Activated CD8-positive, alpha-beta T cell treated with anti-CD3 and anti-CD28 coated beads for 36 hours (primary cell): ENCODE data around the gene SASH3. TPM values are rescaled to one million over a fixed set of nuclear protein-coding genes. Genes with fewer than 3 reads are reported as not detected.

Source experiments
- ATAC-seq: fragments of 200-7000 bp; cut with Tn5 transposase; one replicate; pipeline ENCODE4 v1.10.0; 2021; ENCODE audit warnings: mild to moderate bottlenecking, moderate library complexity
- CTCF ChIA-PET: fragments of 350-600 bp; sonication (Branson Sonifier 250); formaldehyde crosslinking; loops from one replicate; lab custom pipeline; 2021; ENCODE audit warnings: antibody characterized with exemption; lab: Charles Lee
- POLR2A ChIA-PET: fragments of 350-600 bp; sonication (Branson Sonifier 250); formaldehyde crosslinking; loops from one replicate; lab custom pipeline; 2021; ENCODE audit warnings: antibody characterized with exemption; lab: Charles Lee
- DNase-seq: peaks from one replicate; pipeline ENCODE4 v3.0.0-alpha.2; 2020
- H3K27ac Mint-ChIP-seq: one replicate; pipeline ENCODE4 v1.8.0; 2021; ENCODE audit warnings: mild to moderate bottlenecking, mixed read lengths
- H3K27me3 Mint-ChIP-seq: one replicate; pipeline ENCODE4 v1.8.0; 2021; ENCODE audit warnings: mixed read lengths
- H3K36me3 Mint-ChIP-seq: one replicate; pipeline ENCODE4 v1.8.0; 2021; ENCODE audit warnings: low read depth, mixed read lengths
- H3K4me1 Mint-ChIP-seq: one replicate; pipeline ENCODE4 v1.8.0; 2021; ENCODE audit warnings: low read depth, mixed read lengths
- H3K4me3 Mint-ChIP-seq: one replicate; pipeline ENCODE4 v1.8.0; 2021; ENCODE audit warnings: mild to moderate bottlenecking, moderate library complexity, mixed read lengths
- H3K9me3 Mint-ChIP-seq: one replicate; pipeline ENCODE4 v1.8.0; 2021; ENCODE audit warnings: mixed read lengths
- CTCF ChIP-seq: fragments of 200-600 bp; IDR thresholded peaks from one replicate; pipeline ENCODE4 v1.8.0; 2022; ENCODE audit warnings: antibody characterized with exemption, mild to moderate bottlenecking
- intact Hi-C: fragments of 100-400 bp; cut with micrococcal nuclease; formaldehyde crosslinking; loops from one replicate; pipeline ENCODE4 v1.10.0; 2022
- total RNA-seq, 2 experiments: library from RNA; stranded (reverse); gene quantifications; one replicate each; pipeline ENCODE4 v1.2.3, GENCODE V29; 2021

Gene SASH3
- total RNA-seq, 2 experiments from 2014 or later, result 117 to 123 TPM

- no peak for DNase-seq
- H3K36me3 Mint-ChIP-seq, result peaks cover 34% of the 10 kb centered on the region
- no peaks in the 10 kb centered on the region for H3K27me3 Mint-ChIP-seq
- no peaks in the 10 kb centered on the region for H3K9me3 Mint-ChIP-seq
- intact Hi-C loops, result no loop called here
- ATAC-seq, result no peak
- peak overlapping the region; percentile 73 for H3K27ac Mint-ChIP-seq
- ChIA-PET POLR2A (interaction anchor here (1.2 kb wide), 1 partner anchor 32 kb away, joined by 3 read pairs; no protein-coding TSS in a partner anchor), CTCF (interaction anchor here (0.7 to 1.6 kb wide), 4 partner anchors 10 to 52 kb away, joined by 3 to 4 read pairs (median 4); no protein-coding TSS in a partner anchor)
- peaks cover 26% of the 10 kb centered on the region for H3K4me1 Mint-ChIP-seq
- H3K4me3 Mint-ChIP-seq, result no peak overlapping the region
- no peak for TF ChIP-seq CTCF
Measured at GRCh38 chrX:129808158-129808828, 28.5 kb downstream of the SASH3 start.

DNA sequence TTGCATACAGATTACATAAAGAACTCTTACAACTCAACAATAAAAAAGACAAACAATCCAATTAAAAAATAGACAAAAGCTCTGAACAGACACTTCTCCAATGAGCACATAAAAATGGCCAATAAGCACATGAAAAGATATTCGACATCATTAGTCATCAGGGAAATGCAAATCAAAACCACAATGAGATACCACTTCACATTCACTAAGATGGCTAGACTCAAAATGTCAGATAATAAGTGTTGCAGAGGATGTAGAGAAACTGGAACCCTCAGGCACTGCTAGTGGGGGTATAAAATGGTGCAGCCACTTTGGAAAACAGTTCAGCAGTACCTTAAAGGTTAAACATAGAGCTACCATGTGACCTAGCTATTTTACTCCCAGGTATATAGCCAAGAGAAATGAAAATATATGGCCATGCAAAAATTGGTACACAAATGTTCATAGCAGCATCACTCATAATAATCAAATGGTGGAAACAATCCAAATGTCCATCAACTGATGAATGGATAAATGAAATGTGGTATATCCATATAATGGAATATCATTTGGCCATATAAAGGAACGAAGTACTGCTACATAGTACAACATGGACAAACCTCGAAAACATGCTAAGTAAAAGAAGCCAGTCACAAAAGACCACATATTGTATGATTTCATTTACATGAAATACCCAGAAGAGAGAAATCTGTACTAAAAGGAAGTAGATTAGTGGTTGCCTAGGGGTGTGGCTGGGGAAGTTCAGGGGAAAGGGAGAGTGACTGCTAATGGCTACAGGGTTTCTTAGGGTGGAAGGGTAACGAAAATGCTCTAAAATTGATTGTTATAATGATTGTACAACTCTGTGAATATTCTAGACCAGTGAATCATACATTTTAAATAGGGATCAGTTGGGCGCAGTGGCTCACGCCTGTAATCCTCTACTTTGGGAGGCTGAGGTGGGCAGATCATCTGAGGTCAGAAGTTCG lies 29.4 kb downstream of the SASH3 start:
- peak overlapping the region; percentile 73 for H3K27ac Mint-ChIP-seq

GRCh38 chrX:129813662-129814368 lies 34.1 kb downstream of the SASH3 start:
- H3K36me3 Mint-ChIP-seq, result peaks cover 24% of the 10 kb centered on the region
- intact Hi-C loops, result no loop called here
- DNase-seq (no peak), ATAC-seq (no peak)
- H3K27ac Mint-ChIP-seq, result no peak overlapping the region
- no peaks in the 10 kb centered on the region for H3K9me3 Mint-ChIP-seq
- H3K4me3 Mint-ChIP-seq, result no peak overlapping the region
- no peak for TF ChIP-seq CTCF
- ChIA-PET POLR2A (no interaction called here), CTCF (interaction anchor here (1.1 to 1.5 kb wide), 3 partner anchors 9 to 60 kb away, joined by 3 read pairs; no protein-coding TSS in a partner anchor)
- peaks cover 10% of the 10 kb centered on the region for H3K4me1 Mint-ChIP-seq
- H3K27me3 Mint-ChIP-seq, result no peaks in the 10 kb centered on the region

More for the DNA sequence above, 29.4 kb downstream of the SASH3 start:
- peaks cover 22% of the 10 kb centered on the region for H3K4me1 Mint-ChIP-seq
- TF ChIP-seq CTCF, result no peak
- intact Hi-C loops, result no loop called here
- ChIA-PET POLR2A (interaction anchor here (1.2 kb wide), 1 partner anchor 32 kb away, joined by 3 read pairs; no protein-coding TSS in a partner anchor), CTCF (interaction anchor here (1.0 to 1.6 kb wide), 3 partner anchors 13 to 53 kb away, joined by 3 to 7 read pairs (median 4); no protein-coding TSS in a partner anchor)
- H3K9me3 Mint-ChIP-seq, result no peaks in the 10 kb centered on the region
- peaks cover 37% of the 10 kb centered on the region for H3K36me3 Mint-ChIP-seq
- DNase-seq, result no peak
- H3K27me3 Mint-ChIP-seq, result no peaks in the 10 kb centered on the region
- ATAC-seq, result peak; percentile 89
- H3K4me3 Mint-ChIP-seq, result no peak overlapping the region

GRCh38 chrX:129818123-129818522 lies 38.4 kb downstream of the SASH3 start:
- ATAC-seq, result no peak
- Mint-ChIP-seq H3K9me3 (no peaks in the 10 kb centered on the region), H3K27ac (no peak overlapping the region), H3K4me1 (peaks cover 3% of the 10 kb centered on the region), H3K27me3 (no peaks in the 10 kb centered on the region), H3K4me3 (no peak overlapping the region), H3K36me3 (peaks cover 10% of the 10 kb centered on the region)
- TF ChIP-seq CTCF, result no peak
- ChIA-PET CTCF (no interaction called here), POLR2A (no interaction called here)
- intact Hi-C loops, result no loop called here
- DNase-seq, result no peak
